Measurements from ENCODE around the gene LRRC8C.

DNA sequence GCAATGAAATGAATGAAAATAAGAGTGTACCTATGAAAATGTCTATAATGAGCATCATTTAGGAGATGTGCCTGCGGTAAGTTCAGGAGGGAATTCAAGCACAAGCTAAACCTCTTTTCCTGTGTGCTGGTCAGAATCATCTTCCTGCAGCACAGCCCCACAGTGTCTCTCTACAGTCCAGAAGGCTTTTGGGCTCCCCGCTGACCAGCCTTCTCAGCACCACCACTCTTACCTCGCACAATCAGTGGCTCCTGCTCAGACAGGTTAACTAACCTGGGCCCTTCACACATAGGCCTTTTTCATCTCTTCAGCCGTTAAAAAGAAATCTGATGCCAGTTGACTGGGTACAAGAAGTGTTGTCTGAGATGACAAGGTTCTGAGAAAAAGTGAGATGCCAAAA lies 57.7 kb downstream of the LRRC8C start:
- TF ChIP-seq CTCF (IDR thresholded peaks at IDR 0.05; ENCODE audit: insufficient read depth, low read length, poor library complexity, severe bottlenecking) (no peak), EZH2phosphoT487 (conservative IDR thresholded peaks at IDR 0.05; ENCODE audit: low read length) (no peak)
